Activated naive CD4-positive, alpha-beta T cell (primary cell): ENCODE results near the gene ST3GAL4.

Source experiments
- DNase-seq, 4 experiments: peaks; one replicate each; lab custom pipeline; 2025; lab: John Stamatoyannopoulos, UW

The ST3GAL4 gene

GRCh38 chr11:126407682-126408288 is 52.3 kb downstream of the ST3GAL4 start:
- no peak for DNase-seq

GRCh38 chr11:126408496-126408895 is 53.0 kb downstream of the ST3GAL4 start:
- DNase-seq: no peak

GRCh38 chr11:126408901-126409619 is 53.6 kb downstream of the ST3GAL4 start:
- DNase-seq: no peak

- no peak for DNase-seq
Observed at GRCh38 chr11:126409620-126409985, 54.1 kb downstream of the ST3GAL4 start.

GRCh38 chr11:126410649-126411048 is 55.2 kb downstream of the ST3GAL4 start:
- no peak for DNase-seq

- no peak for DNase-seq
Observed at GRCh38 chr11:126411971-126412381, 56.5 kb downstream of the ST3GAL4 start.

GRCh38 chr11:126413426-126413825 is 57.9 kb downstream of the ST3GAL4 start:
- DNase-seq: no peak

GRCh38 chr11:126413843-126414405 is 58.4 kb downstream of the ST3GAL4 start:
- no peak for DNase-seq

- DNase-seq: no peak
Observed at GRCh38 chr11:126414615-126415014, 59.1 kb downstream of the ST3GAL4 start.

GRCh38 chr11:126415128-126415527 is 59.6 kb downstream of the ST3GAL4 start:
- no peak for DNase-seq

- DNase-seq: no peak
Observed at GRCh38 chr11:126415669-126416420, 60.4 kb downstream of the ST3GAL4 start.

- DNase-seq: peak in 3 of 4 experiments; percentile 38 to 62 (median 49)
Observed at GRCh38 chr11:126416542-126417090, 61.1 kb downstream of the ST3GAL4 start.

- no peak for DNase-seq
Observed at GRCh38 chr11:126417091-126417862, 61.8 kb downstream of the ST3GAL4 start.

- no peak for DNase-seq
Observed at GRCh38 chr11:126418887-126419286, 63.4 kb downstream of the ST3GAL4 start.

- no peak for DNase-seq
Observed at GRCh38 chr11:126419801-126420697, 64.6 kb downstream of the ST3GAL4 start.

GRCh38 chr11:126420698-126421256 is 65.3 kb downstream of the ST3GAL4 start:
- DNase-seq: no peak

GRCh38 chr11:126421271-126421671 is 65.8 kb downstream of the ST3GAL4 start:
- DNase-seq: no peak

- no peak for DNase-seq
Observed at GRCh38 chr11:126422446-126422845, 67.0 kb downstream of the ST3GAL4 start.

- no peak for DNase-seq
Observed at GRCh38 chr11:126423154-126423553, 67.7 kb downstream of the ST3GAL4 start.

- DNase-seq: no peak
Observed at GRCh38 chr11:126423743-126424142, 68.3 kb downstream of the ST3GAL4 start.
